OCI-LY7 (cell line): ENCODE data around the gene GOT1. TPM values are rescaled to one million over a fixed set of nuclear protein-coding genes. Genes with fewer than 3 reads are reported as not detected.

Experiments used
- BruUV-seq: library from RNA; stranded (reverse); fragments of 400-500 nt; replicated peaks from 2 replicates; lab custom pipeline; 2021; lab: Mats Ljungman, UMichigan
- CTCF ChIA-PET: fragments of 300-600 bp; sonication (Branson Sonifier 250); formaldehyde crosslinking; loops from one replicate; lab custom pipeline; 2022; ENCODE audit warnings: antibody characterized with exemption; ENCODE audit not compliant: unreplicated experiment; lab: Charles Lee
- POLR2A ChIA-PET: fragments of 300-600 bp; sonication (Branson Sonifier 250); formaldehyde crosslinking; loops from one replicate; lab custom pipeline; 2022; ENCODE audit warnings: antibody characterized with exemption; lab: Charles Lee
- DNase-seq: peaks from one replicate; pipeline ENCODE4 v3.0.0-alpha.2; 2015; ENCODE audit warnings: low spot score
- H2AFZ ChIP-seq: fragments of 200-600 bp; sonication (generic), shearing (Covaris generic); 2 replicates; pipeline ENCODE4 v1.6.1; 2014; ENCODE audit warnings: mild to moderate bottlenecking, antibody characterized with exemption, low read length, moderate library complexity
- H3K27ac ChIP-seq: fragments of 200-600 bp; sonication (generic); 2 replicates; pipeline ENCODE4 v1.5.1; 2014; ENCODE audit warnings: mixed run types, low read depth, mild to moderate bottlenecking, moderate library complexity, low read length, inconsistent platforms; ENCODE audit not compliant: poor library complexity, severe bottlenecking
- H3K36me3 ChIP-seq: fragments of 200-600 bp; sonication (generic); 2 replicates; pipeline ENCODE4 v1.6.1; 2014; ENCODE audit warnings: mild to moderate bottlenecking, antibody characterized with exemption, low read length, moderate library complexity, mixed read lengths; ENCODE audit not compliant: insufficient read depth
- H3K4me1 ChIP-seq: fragments of 200-600 bp; sonication (generic); 2 replicates; pipeline ENCODE4 v1.5.1; 2014; ENCODE audit warnings: mild to moderate bottlenecking, low read length; ENCODE audit not compliant: insufficient read depth, poor library complexity, severe bottlenecking
- H3K4me2 ChIP-seq: fragments of 200-600 bp; sonication (generic); 2 replicates; pipeline ENCODE4 v1.6.1; 2014; ENCODE audit warnings: mild to moderate bottlenecking, low read length
- H3K4me3 ChIP-seq: fragments of 200-600 bp; sonication (generic); 2 replicates; pipeline ENCODE4 v1.5.1; 2014; ENCODE audit warnings: mild to moderate bottlenecking, low read depth, low read length; ENCODE audit not compliant: poor library complexity, severe bottlenecking
- H3K79me2 ChIP-seq: fragments of 200-600 bp; sonication (generic); 2 replicates; pipeline ENCODE4 v1.6.1; 2016; ENCODE audit warnings: low read depth, mild to moderate bottlenecking, low read length, moderate library complexity, mixed read lengths; ENCODE audit not compliant: insufficient read depth
- H3K9me2 ChIP-seq: fragments of 200-600 bp; sonication (generic); 2 replicates; pipeline ENCODE4 v1.6.1; 2016; ENCODE audit warnings: mild to moderate bottlenecking, low read length, mixed read lengths; ENCODE audit not compliant: insufficient read depth
- H3K9me3 ChIP-seq: fragments of 200-600 bp; sonication (generic); 2 replicates; pipeline ENCODE4 v1.6.1; 2014; ENCODE audit warnings: mild to moderate bottlenecking, mixed run types, low read length, mixed read lengths
- H4K20me1 ChIP-seq: fragments of 200-600 bp; sonication (generic); 2 replicates; pipeline ENCODE4 v1.6.1; 2014; ENCODE audit warnings: mild to moderate bottlenecking, antibody characterized with exemption, low read length, moderate library complexity, mixed read lengths; ENCODE audit not compliant: insufficient read depth
- EZH2phosphoT487 ChIP-seq: fragments of 200-600 bp; sonication (generic); IDR thresholded peaks from 2 replicates; pipeline ENCODE4 v1.6.1; 2018; ENCODE audit warnings: low read depth, borderline replicate concordance, mild to moderate bottlenecking, mixed run types, antibody characterized with exemption, low read length, moderate library complexity, mixed read lengths
- intact Hi-C: fragments of 100-400 bp; cut with micrococcal nuclease; formaldehyde crosslinking; loops from one replicate; pipeline ENCODE4 v1.10.0; 2022; ENCODE audit not compliant: unreplicated experiment
- total RNA-seq, 2 experiments: library from RNA; depleted of rRNA in 1 of 2; stranded (reverse); fragments of >200 nt in 1 of 2; shearing (Covaris generic) in 1 of 2; gene quantifications; 2 replicates each; pipeline ENCODE4 v1.2.3, GENCODE V29; 2014 to 2022
- TF ChIP-seq, protein P1 (sequence below): fragments of 200-600 bp; sonication (generic); conservative IDR thresholded peaks from 2 replicates; pipeline ENCODE4 v1.5.1; 2014; ENCODE audit warnings: mild to moderate bottlenecking, antibody characterized with exemption, low read length, moderate library complexity, mixed read lengths

GOT1 gene
- total RNA-seq, 2 experiments from 2014 or later = 26.4 to 50.4 TPM

DNA sequence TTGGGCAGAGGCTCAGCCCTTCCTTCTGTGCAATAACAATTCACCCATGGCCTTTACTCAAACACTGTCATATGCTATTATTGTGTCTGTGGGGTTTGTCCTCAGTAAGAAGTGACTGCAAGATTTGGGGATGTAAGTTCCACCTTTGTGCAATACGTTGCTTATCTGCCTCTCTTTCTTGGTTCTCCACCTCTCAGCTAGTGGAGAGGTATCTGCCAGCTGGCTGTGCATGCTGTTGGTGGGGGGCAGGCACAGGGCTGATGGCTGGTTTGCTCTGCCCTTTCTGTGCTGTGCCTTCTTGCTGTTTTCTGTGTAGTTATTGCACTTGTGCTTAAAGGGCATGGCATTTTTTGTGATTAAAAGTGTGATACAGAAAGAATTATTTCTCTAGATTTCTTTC lies 65.1 kb downstream of the GOT1 start:
- H3K27ac ChIP-seq = no peak overlapping the region
- TF ChIP-seq EZH2phosphoT487 = no peak
- TF ChIP-seq, protein P1, sequence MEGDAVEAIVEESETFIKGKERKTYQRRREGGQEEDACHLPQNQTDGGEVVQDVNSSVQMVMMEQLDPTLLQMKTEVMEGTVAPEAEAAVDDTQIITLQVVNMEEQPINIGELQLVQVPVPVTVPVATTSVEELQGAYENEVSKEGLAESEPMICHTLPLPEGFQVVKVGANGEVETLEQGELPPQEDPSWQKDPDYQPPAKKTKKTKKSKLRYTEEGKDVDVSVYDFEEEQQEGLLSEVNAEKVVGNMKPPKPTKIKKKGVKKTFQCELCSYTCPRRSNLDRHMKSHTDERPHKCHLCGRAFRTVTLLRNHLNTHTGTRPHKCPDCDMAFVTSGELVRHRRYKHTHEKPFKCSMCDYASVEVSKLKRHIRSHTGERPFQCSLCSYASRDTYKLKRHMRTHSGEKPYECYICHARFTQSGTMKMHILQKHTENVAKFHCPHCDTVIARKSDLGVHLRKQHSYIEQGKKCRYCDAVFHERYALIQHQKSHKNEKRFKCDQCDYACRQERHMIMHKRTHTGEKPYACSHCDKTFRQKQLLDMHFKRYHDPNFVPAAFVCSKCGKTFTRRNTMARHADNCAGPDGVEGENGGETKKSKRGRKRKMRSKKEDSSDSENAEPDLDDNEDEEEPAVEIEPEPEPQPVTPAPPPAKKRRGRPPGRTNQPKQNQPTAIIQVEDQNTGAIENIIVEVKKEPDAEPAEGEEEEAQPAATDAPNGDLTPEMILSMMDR = no peak
- H4K20me1 ChIP-seq = no peaks in the 10 kb centered on the region
- no TSS peak for BruUV-seq
- ChIA-PET CTCF (no interaction called here), POLR2A (no interaction called here)
- intact Hi-C loops = no loop called here
- H3K36me3 ChIP-seq = no peaks in the 10 kb centered on the region
- no peak overlapping the region for H3K4me3 ChIP-seq
- H3K79me2 ChIP-seq = no peaks in the 10 kb centered on the region
- H3K4me1 ChIP-seq = no peaks in the 10 kb centered on the region
- no peaks in the 10 kb centered on the region for H3K9me3 ChIP-seq
- no peak overlapping the region for H2AFZ ChIP-seq
- no peak for DNase-seq
- no peak overlapping the region for H3K4me2 ChIP-seq
- no peaks in the 10 kb centered on the region for H3K9me2 ChIP-seq

DNA sequence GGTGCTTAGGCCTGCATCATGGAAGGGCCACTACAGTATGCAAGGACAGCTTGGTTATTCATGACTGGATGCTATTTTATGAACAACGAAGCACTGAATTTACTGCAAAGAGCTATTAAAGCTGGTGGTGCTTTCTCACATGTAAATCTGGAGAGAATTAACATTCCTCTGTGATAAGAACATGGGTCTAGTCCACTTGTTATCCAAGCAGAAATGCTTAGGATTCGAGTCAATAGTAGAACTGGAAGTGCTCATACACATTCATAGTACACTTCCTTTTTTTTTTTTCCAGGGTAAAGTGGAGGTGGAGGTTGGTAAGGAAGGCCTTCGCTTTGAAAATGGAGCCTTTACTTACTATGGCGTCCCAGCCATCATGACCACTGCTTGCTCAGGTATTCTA lies 66.3 kb downstream of the GOT1 start:
- no peaks in the 10 kb centered on the region for H3K79me2 ChIP-seq
- no peak for DNase-seq
- TF ChIP-seq EZH2phosphoT487 = no peak
- TF ChIP-seq, protein P1 = no peak
- no peak overlapping the region for H2AFZ ChIP-seq
- intact Hi-C loops = no loop called here
- no TSS peak for BruUV-seq
- no peaks in the 10 kb centered on the region for H3K9me3 ChIP-seq
- H3K4me2 ChIP-seq = no peak overlapping the region
- H3K27ac ChIP-seq = no peak overlapping the region
- no peaks in the 10 kb centered on the region for H4K20me1 ChIP-seq
- H3K4me1 ChIP-seq = no peaks in the 10 kb centered on the region
- POLR2A ChIA-PET = no interaction called here
- CTCF ChIA-PET = no interaction called here
- no peaks in the 10 kb centered on the region for H3K36me3 ChIP-seq
- H3K4me3 ChIP-seq = no peak overlapping the region
- H3K9me2 ChIP-seq = no peaks in the 10 kb centered on the region

DNA sequence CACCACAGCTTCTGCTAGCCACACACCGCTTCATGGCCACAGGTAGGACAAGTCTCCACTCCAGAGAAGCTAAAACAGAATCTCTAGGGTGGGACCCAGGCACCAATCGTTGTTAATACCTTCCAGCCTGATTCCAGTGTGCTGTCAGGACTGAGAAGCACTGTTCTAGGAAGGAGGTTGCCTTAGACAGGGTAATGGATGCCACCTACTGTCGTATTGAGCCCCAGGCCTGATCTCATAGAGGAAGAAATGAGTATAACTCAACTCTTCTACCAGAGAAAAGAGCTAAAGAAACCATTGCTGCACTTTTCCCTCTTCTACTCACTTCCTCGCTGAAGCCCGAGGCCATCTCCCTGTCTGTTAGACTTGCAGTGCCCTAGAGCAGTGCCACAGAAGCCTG lies 69.5 kb downstream of the GOT1 start:
- no peak for DNase-seq
- no TSS peak for BruUV-seq
- ChIA-PET POLR2A (interaction anchor here (0.9 kb wide), 1 partner anchor 15 kb away, joined by 4 read pairs; no protein-coding TSS in a partner anchor), CTCF (no interaction called here)
- Histone ChIP-seq H3K79me2 (no peaks in the 10 kb centered on the region), H4K20me1 (no peaks in the 10 kb centered on the region), H2AFZ (no peak overlapping the region), H3K36me3 (no peaks in the 10 kb centered on the region), H3K9me3 (no peaks in the 10 kb centered on the region), H3K27ac (no peak overlapping the region), H3K4me1 (no peaks in the 10 kb centered on the region), H3K4me3 (no peak overlapping the region), H3K4me2 (no peak overlapping the region), H3K9me2 (no peaks in the 10 kb centered on the region)
- intact Hi-C loops = no loop called here
- TF ChIP-seq, protein P1 = no peak
- no peak for TF ChIP-seq EZH2phosphoT487
